ENCODE measurements around the gene CLSTN1.
A peak's percentile ranks its signal among the peaks of the same experiment; 100 is the strongest.
"Not testable (repeated sequence)": the region's sequence is repeated elsewhere in the genome, so short reads cannot be mapped to it uniquely, and the experiment has no call there.

CLSTN1 gene

GRCh38 chr1:9760824-9761223 lies 62.9 kb downstream of the CLSTN1 start:
- no peak for DNase-seq

GRCh38 chr1:9759939-9760338 lies 63.8 kb downstream of the CLSTN1 start:
- DNase-seq: no peak

- peak; percentile 4 for DNase-seq
Measured at GRCh38 chr1:9758559-9759121, 65.1 kb downstream of the CLSTN1 start.

GRCh38 chr1:9755441-9755995 lies 68.2 kb downstream of the CLSTN1 start:
- no peak for DNase-seq

GRCh38 chr1:9753121-9753531 lies 70.6 kb downstream of the CLSTN1 start:
- no peak for DNase-seq

- DNase-seq: no peak
Measured at GRCh38 chr1:9751971-9752370, 71.8 kb downstream of the CLSTN1 start.

- DNase-seq: no peak
Measured at GRCh38 chr1:9749361-9749760, 74.4 kb downstream of the CLSTN1 start.

GRCh38 chr1:9748391-9748790 lies 75.4 kb downstream of the CLSTN1 start:
- not testable (repeated sequence) for DNase-seq

GRCh38 chr1:9746651-9747050 lies 77.1 kb downstream of the CLSTN1 start:
- no peak for DNase-seq

- DNase-seq: no peak
Measured at GRCh38 chr1:9746211-9746610, 77.6 kb downstream of the CLSTN1 start.

- no peak for DNase-seq
Measured at GRCh38 chr1:9744106-9744799, 79.5 kb downstream of the CLSTN1 start.

- no peak for DNase-seq
Measured at GRCh38 chr1:9737671-9738070, 86.1 kb downstream of the CLSTN1 start.

GRCh38 chr1:9737057-9737456 lies 86.7 kb downstream of the CLSTN1 start:
- no peak for DNase-seq

GRCh38 chr1:9736241-9736640 lies 87.5 kb downstream of the CLSTN1 start:
- DNase-seq: no peak

GRCh38 chr1:9735800-9736199 lies 88.0 kb downstream of the CLSTN1 start:
- no peak for DNase-seq

- no peak for DNase-seq
Measured at GRCh38 chr1:9733160-9733789, 90.5 kb downstream of the CLSTN1 start.

- DNase-seq: no peak
Measured at GRCh38 chr1:9732123-9732971, 91.4 kb downstream of the CLSTN1 start.

- DNase-seq: no peak
Measured at GRCh38 chr1:9731561-9731960, 92.2 kb downstream of the CLSTN1 start.

GRCh38 chr1:9731051-9731537 lies 92.7 kb downstream of the CLSTN1 start:
- DNase-seq: no peak

- peak; percentile 6 for DNase-seq
Measured at GRCh38 chr1:9730096-9730901, 93.5 kb downstream of the CLSTN1 start.

- no peak for DNase-seq
Measured at GRCh38 chr1:9729523-9729922, 94.2 kb downstream of the CLSTN1 start.
